Measurements from ENCODE around the gene SDF4.
"Not testable (repeated sequence)": the region's sequence is repeated elsewhere in the genome, so short reads cannot be mapped to it uniquely, and the experiment has no call there.

SDF4 gene

GRCh38 chr1:1196431-1197187 lies 35.2 kb downstream of the SDF4 start:
- no peak for DNase-seq

GRCh38 chr1:1195726-1196125 lies 36.1 kb downstream of the SDF4 start:
- not testable (repeated sequence) for DNase-seq

GRCh38 chr1:1194723-1195122 lies 37.1 kb downstream of the SDF4 start:
- DNase-seq: no peak

- DNase-seq: no peak
These were observed 40.1 kb downstream of the SDF4 start for GRCh38 chr1:1191734-1192133.

- no peak for DNase-seq
These were observed 42.7 kb downstream of the SDF4 start for GRCh38 chr1:1189111-1189510.

GRCh38 chr1:1187938-1188337 lies 43.9 kb downstream of the SDF4 start:
- DNase-seq: no peak

- no peak for DNase-seq
These were observed 46.6 kb downstream of the SDF4 start for GRCh38 chr1:1185101-1185765.

GRCh38 chr1:1183833-1184775 lies 47.7 kb downstream of the SDF4 start:
- no peak for DNase-seq

- no peak for DNase-seq
These were observed 48.5 kb downstream of the SDF4 start for GRCh38 chr1:1183221-1183747.

GRCh38 chr1:1182491-1183220 lies 49.1 kb downstream of the SDF4 start:
- no peak for DNase-seq

- no peak for DNase-seq
These were observed 49.8 kb downstream of the SDF4 start for GRCh38 chr1:1181938-1182410.

- no peak for DNase-seq
These were observed 50.5 kb downstream of the SDF4 start for GRCh38 chr1:1181129-1181937.

- DNase-seq: no peak
These were observed 51.6 kb downstream of the SDF4 start for GRCh38 chr1:1179983-1180861.

- DNase-seq: no peak
These were observed 52.3 kb downstream of the SDF4 start for GRCh38 chr1:1179346-1179982.

- DNase-seq: no peak
These were observed 52.9 kb downstream of the SDF4 start for GRCh38 chr1:1178794-1179331.

- no peak for DNase-seq
These were observed 54.2 kb downstream of the SDF4 start for GRCh38 chr1:1177452-1178206.

GRCh38 chr1:1176931-1177330 lies 54.9 kb downstream of the SDF4 start:
- DNase-seq: no peak

- DNase-seq: not testable (repeated sequence)
These were observed 55.6 kb downstream of the SDF4 start for GRCh38 chr1:1176063-1176761.

All from activated CD4-positive, alpha-beta T cell treated with anti-CD3 and anti-CD28 coated beads, Interleukin-2, amount 50 U/mL, for 48 hours (primary cell).